GM23338 (cell line): ENCODE measurements around the gene GKN2. TPM values are rescaled to one million over a fixed set of nuclear protein-coding genes. Genes with fewer than 3 reads are reported as not detected.

ENCODE experiments used
- ATAC-seq: fragments of 200-7000 bp; cut with Tn5 transposase; 3 replicates; pipeline ENCODE4 v1.9.1; 2020
- DNase-seq: peaks from one replicate; pipeline ENCODE4 v3.0.0-alpha.2; 2015; ENCODE audit warnings: low spot score
- H2AFZ ChIP-seq: fragments of 200-600 bp; sonication (generic); 2 replicates; pipeline ENCODE4 v1.8.0; 2016; ENCODE audit warnings: antibody characterized with exemption, mild to moderate bottlenecking, moderate library complexity
- H3F3A ChIP-seq: fragments of 200-600 bp; sonication (generic); replicated peaks from 2 replicates; pipeline ENCODE4 v1.8.0; 2017; ENCODE audit warnings: antibody characterized with exemption, mixed run types, low read depth
- H3K27ac ChIP-seq: fragments of 200-600 bp; sonication (generic); 2 replicates; pipeline ENCODE4 v1.6.1; 2016; ENCODE audit warnings: low read depth
- H3K27me3 ChIP-seq: fragments of 200-600 bp; sonication (generic); 2 replicates; pipeline ENCODE4 v1.8.0; 2016; ENCODE audit warnings: mild to moderate bottlenecking, mixed run types, moderate library complexity; ENCODE audit not compliant: insufficient read depth
- H3K36me3 ChIP-seq: fragments of 200-600 bp; sonication (generic); 2 replicates; pipeline ENCODE4 v1.8.0; 2016; ENCODE audit warnings: mild to moderate bottlenecking; ENCODE audit not compliant: insufficient read depth
- H3K4me1 ChIP-seq: fragments of 200-600 bp; sonication (generic); 2 replicates; pipeline ENCODE4 v1.8.0; 2016; ENCODE audit warnings: mild to moderate bottlenecking, moderate library complexity; ENCODE audit not compliant: insufficient read depth
- H3K4me2 ChIP-seq: fragments of 200-600 bp; sonication (generic); 2 replicates; pipeline ENCODE4 v1.7.1; 2017; ENCODE audit warnings: mixed run types
- H3K4me3 ChIP-seq: fragments of 200-600 bp; sonication (generic); 2 replicates; pipeline ENCODE4 v1.6.1; 2016; ENCODE audit warnings: mixed run types
- H3K79me2 ChIP-seq: fragments of 200-600 bp; sonication (generic); replicated peaks from 2 replicates; pipeline ENCODE4 v1.8.0; 2017; ENCODE audit warnings: mild to moderate bottlenecking; ENCODE audit not compliant: insufficient read depth
- H3K9me2 ChIP-seq: fragments of 200-600 bp; sonication (generic); 2 replicates; pipeline ENCODE4 v1.8.0; 2017; ENCODE audit not compliant: insufficient read depth
- H4K20me1 ChIP-seq: fragments of 200-600 bp; sonication (generic); replicated peaks from 2 replicates; pipeline ENCODE4 v1.8.0; 2017; ENCODE audit warnings: mild to moderate bottlenecking; ENCODE audit not compliant: insufficient read depth
- H3K27ac Mint-ChIP-seq: 2 replicates; pipeline ENCODE4 v1.8.0; 2020; ENCODE audit warnings: inconsistent platforms, mild to moderate bottlenecking, moderate library complexity, mixed read lengths
- H3K27me3 Mint-ChIP-seq: 3 replicates; pipeline ENCODE4 v1.8.0; 2022; ENCODE audit warnings: low read depth, mild to moderate bottlenecking, moderate library complexity, mixed read lengths, inconsistent platforms; ENCODE audit not compliant: insufficient read depth, poor library complexity
- H3K36me3 Mint-ChIP-seq: 3 replicates; pipeline ENCODE4 v1.8.0; 2021; ENCODE audit warnings: low read depth, mild to moderate bottlenecking, inconsistent platforms, moderate library complexity, mixed read lengths
- H3K4me1 Mint-ChIP-seq: 3 replicates; pipeline ENCODE4 v1.8.0; 2020; ENCODE audit warnings: mild to moderate bottlenecking, inconsistent platforms, mixed read lengths
- H3K4me3 Mint-ChIP-seq: 3 replicates; pipeline ENCODE4 v1.8.0; 2021; ENCODE audit warnings: moderate library complexity, mild to moderate bottlenecking, inconsistent platforms, mixed read lengths
- H3K9me3 Mint-ChIP-seq: 3 replicates; pipeline ENCODE4 v1.8.0; 2020; ENCODE audit warnings: moderate library complexity, mild to moderate bottlenecking, inconsistent platforms, mixed read lengths
- CREB1 ChIP-seq: fragments of 250-450 bp; sonication (Bioruptor Pico); IDR thresholded peaks from 2 replicates; pipeline ENCODE4 v1.5.0; 2020; ENCODE audit warnings: low read depth, mild to moderate bottlenecking, moderate library complexity
- CTCF ChIP-seq, 2 experiments: fragments of 200-600 bp in 1 of 2; sonication (generic) in 1 of 2; conservative IDR thresholded peaks; 2 replicates each; pipeline versions ENCODE4 v1.5.1 to v1.6.1; 2016 to 2017; ENCODE audit warnings: antibody characterized with exemption in 2 of 2, low read depth in 2 of 2, mild to moderate bottlenecking in 2 of 2, moderate library complexity in 1 of 2
- JUNB ChIP-seq: IDR thresholded peaks from one replicate; pipeline ENCODE4 v1.6.1; 2016; ENCODE audit warnings: antibody characterized with exemption; ENCODE audit not compliant: unreplicated experiment
- NANOG ChIP-seq: IDR thresholded peaks from 2 replicates; pipeline ENCODE4 v1.6.1; 2016; ENCODE audit warnings: antibody characterized with exemption, borderline replicate concordance
- REST ChIP-seq: IDR thresholded peaks from one replicate; pipeline ENCODE4 v1.6.1; 2018; ENCODE audit warnings: antibody characterized with exemption; ENCODE audit not compliant: unreplicated experiment
- ZNF114 ChIP-seq: fragments of 250-450 bp; sonication (Bioruptor Pico); IDR thresholded peaks from 2 replicates; pipeline ENCODE4 v1.5.0; 2020; ENCODE audit warnings: mild to moderate bottlenecking, moderate library complexity
- polyA plus RNA-seq: library from polyadenylated mRNA; unstranded; fragments of >200 nt; fragmentation: Nextera tagmentation; extraction: Ambion mirVana; gene quantifications from 2 replicates; pipeline ENCODE4 v1.2.1, GENCODE V29; 2016
- total RNA-seq: library from RNA; depleted of rRNA; stranded (reverse); fragments of >200 nt; shearing (Covaris generic); gene quantifications from 2 replicates; pipeline ENCODE4 v1.2.3, GENCODE V29; 2014

GKN2 gene
- total and polyA plus RNA-seq, 2 experiments from 2014 or later: not detected

- no peaks in the 10 kb centered on the region; the same call in 1 of the 2 replicates for H3K4me1 ChIP-seq
- no peaks in the 10 kb centered on the region for H3K79me2 ChIP-seq
- DNase-seq: peak; percentile 84
- no peak overlapping the region for H3K4me3 ChIP-seq
- Mint-ChIP-seq H3K27ac (no peak overlapping the region), H3K4me3 (no peak overlapping the region), H3K9me3 (no peaks in the 10 kb centered on the region; the same call in 2 of the 3 replicates), H3K36me3 (no peaks in the 10 kb centered on the region), H3K27me3 (peaks cover 2% of the 10 kb centered on the region), H3K4me1 (peaks cover 4% of the 10 kb centered on the region; the same call in 2 of the 3 replicates)
- no peak overlapping the region for H3K27ac ChIP-seq
- H3K9me2 ChIP-seq: no peaks in the 10 kb centered on the region
- peak; percentile 87 for ATAC-seq
- no peaks in the 10 kb centered on the region for H3F3A ChIP-seq
- no peak overlapping the region for H3K4me2 ChIP-seq
- no peaks in the 10 kb centered on the region for H4K20me1 ChIP-seq
- no peak overlapping the region for H2AFZ ChIP-seq
- TF ChIP-seq CTCF (conservative IDR thresholded peaks at IDR 0.05; ENCODE audit: low read depth in 2 of 2) (peak; percentile 84 to 91), ZNF114 (CRISPR knock-in tag) (no peak), JUNB (no peak)
- H3K27me3 ChIP-seq: no peaks in the 10 kb centered on the region
- H3K36me3 ChIP-seq: no peaks in the 10 kb centered on the region
Observed at GRCh38 chr2:68925295-68925896, 27.3 kb downstream of the GKN2 start.

GRCh38 chr2:68921646-68922045 lies 31.0 kb downstream of the GKN2 start:
- Mint-ChIP-seq H3K4me1 (peaks cover 4% of the 10 kb centered on the region; the same call in 2 of the 3 replicates), H3K27ac (no peak overlapping the region), H3K27me3 (peaks cover 2% of the 10 kb centered on the region), H3K9me3 (no peaks in the 10 kb centered on the region), H3K36me3 (no peaks in the 10 kb centered on the region), H3K4me3 (no peak overlapping the region)
- ATAC-seq (no peak), DNase-seq (no peak)
- H3K9me2 ChIP-seq: peaks cover 5% of the 10 kb centered on the region; the same call in 1 of the 2 replicates
- no peak overlapping the region for H3K4me2 ChIP-seq
- H3F3A ChIP-seq: no peaks in the 10 kb centered on the region
- no peaks in the 10 kb centered on the region for H3K27me3 ChIP-seq
- TF ChIP-seq JUNB (no peak), REST (no peak), CREB1 (CRISPR knock-in tag) (no peak), NANOG (no peak)
- H4K20me1 ChIP-seq: no peaks in the 10 kb centered on the region
- no peaks in the 10 kb centered on the region for H3K36me3 ChIP-seq
- H3K27ac ChIP-seq: no peak overlapping the region
- no peaks in the 10 kb centered on the region; the same call in 1 of the 2 replicates for H3K4me1 ChIP-seq
- no peak overlapping the region for H3K4me3 ChIP-seq
- no peaks in the 10 kb centered on the region for H3K79me2 ChIP-seq
- H2AFZ ChIP-seq: peak overlapping the region; percentile 28; the same call in 1 of the 2 replicates
